HEK293T (cell line): ENCODE data around the gene GPR68.

Source experiments
- CTBP1 ChIP-seq: fragments of 450-650 bp; IDR thresholded peaks from 2 replicates; pipeline ENCODE4 v1.6.1; 2016; ENCODE audit warnings: borderline replicate concordance
- FOXK2 ChIP-seq: fragments of 450-650 bp; IDR thresholded peaks from 2 replicates; pipeline ENCODE4 v1.6.1; 2016; ENCODE audit warnings: mild to moderate bottlenecking
- FOXM1 ChIP-seq: fragments of 450-650 bp; IDR thresholded peaks from 2 replicates; pipeline ENCODE4 v1.6.1; 2017; ENCODE audit warnings: mild to moderate bottlenecking, borderline replicate concordance
- L3MBTL2 ChIP-seq: fragments of 450-650 bp; conservative IDR thresholded peaks from 2 replicates; pipeline ENCODE4 v1.6.1; 2016; ENCODE audit warnings: mild to moderate bottlenecking
- ZNF384 ChIP-seq: fragments of 450-650 bp; IDR thresholded peaks from 2 replicates; pipeline ENCODE4 v1.6.1; 2016

- TF ChIP-seq L3MBTL2 (no peak), FOXK2 (no peak), FOXM1 (no peak), ZNF384 (no peak), CTBP1 (no peak)
These were observed 14.0 kb downstream of the GPR68 start for GRCh38 chr14:91230397-91231035.
